Measurements from ENCODE around the gene AIM2. TPM values are rescaled to one million over a fixed set of nuclear protein-coding genes. Genes with fewer than 3 reads are reported as not detected.
"Not testable (repeated sequence)": the region's sequence is repeated elsewhere in the genome, so short reads cannot be mapped to it uniquely, and the experiment has no call there.

Gene AIM2
- polyA plus RNA-seq, 1 of the 3 experiments (the other 2 are of a cell fraction): 1.1 TPM

DNA sequence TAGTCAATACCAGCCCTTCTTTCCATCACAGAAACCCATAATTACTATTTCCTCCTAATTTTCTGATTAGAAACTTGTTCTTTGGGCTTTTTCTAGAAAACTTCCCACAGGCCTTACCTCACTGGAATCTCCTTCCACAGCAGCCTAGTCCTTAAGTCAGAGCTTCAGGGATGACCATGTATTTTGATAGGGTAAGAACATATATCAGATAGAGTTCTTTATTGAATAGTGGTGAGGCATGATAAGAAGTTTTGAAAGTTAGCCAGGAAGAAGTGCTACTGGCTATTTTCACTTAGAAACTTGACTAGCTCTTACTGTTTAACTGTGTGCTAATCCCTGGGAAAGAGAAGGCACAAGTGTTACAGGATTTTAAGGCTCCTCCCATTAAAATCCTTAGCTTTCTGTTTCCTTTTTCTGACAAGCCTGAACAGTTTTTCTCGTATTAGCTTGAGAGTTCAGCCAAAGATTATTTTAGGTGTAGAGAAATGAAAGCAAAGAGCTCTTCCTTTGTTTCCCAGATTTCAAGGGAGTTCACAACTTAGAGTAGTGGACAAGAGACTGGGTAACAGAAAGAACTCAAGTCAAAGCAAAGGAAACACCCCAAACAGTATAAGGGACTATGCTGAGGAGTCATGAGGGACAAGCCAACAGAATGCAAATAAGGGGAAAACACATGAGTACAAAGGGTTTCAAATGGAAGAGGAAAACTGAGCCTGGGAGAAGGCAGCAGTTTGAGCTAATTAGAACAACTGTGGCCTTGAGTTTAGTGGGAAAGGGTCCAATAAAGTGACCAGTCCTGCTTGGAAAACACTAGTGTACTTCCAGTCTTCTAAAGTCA lies 37.2 kb upstream of the AIM2 start:
- H3K9me3 ChIP-seq: no peaks in the 10 kb centered on the region
- H3K36me3 ChIP-seq (replicated peaks in 1 of 2; ENCODE audit: control insufficient read depth in 1 of 2, insufficient read depth in 2 of 2, low read length in 1 of 2): no peaks in the 10 kb centered on the region
- WGBS (ENCODE audit: low lambda C conversion rate): 0% methylated on average over 1 of the region's 1 CpG

DNA sequence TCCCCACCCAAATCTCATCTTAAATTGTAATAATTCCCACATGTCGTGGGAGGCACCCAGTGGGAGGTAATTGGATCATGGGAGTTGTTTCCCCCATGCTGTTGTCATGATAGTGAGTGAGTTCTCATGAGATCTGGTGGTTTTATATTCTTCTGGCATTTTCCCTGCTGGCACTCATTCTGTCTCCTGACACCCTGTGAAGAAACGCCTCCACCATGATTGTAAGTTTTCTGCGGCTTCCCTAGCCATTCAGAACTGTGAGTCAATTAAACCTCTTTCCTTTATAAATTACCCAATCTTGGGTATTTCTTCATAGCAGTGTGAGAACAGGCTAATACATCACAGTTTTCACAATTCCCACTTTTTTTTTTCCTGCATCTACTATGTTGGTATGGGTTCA lies 26.5 kb upstream of the AIM2 start:
- POLR2A ChIA-PET; H3K79me2 ChIP-seq (ENCODE audit: insufficient read depth); H3K9me3 ChIP-seq; CTCF ChIA-PET; H3K27ac ChIP-seq (ENCODE audit: low read depth in 2 of 2, low read length in 1 of 2); H3K36me3 ChIP-seq (replicated peaks in 1 of 2; ENCODE audit: control insufficient read depth in 1 of 2, insufficient read depth in 2 of 2, low read length in 1 of 2); H3K4me2 ChIP-seq; H3K9ac ChIP-seq; H3K4me3 ChIP-seq (ENCODE audit: low read depth in 2 of 2, low read length in 1 of 2); H3K9me2 ChIP-seq; H4K20me1 ChIP-seq (ENCODE audit: insufficient read depth); DNase-seq; H3K4me1 ChIP-seq (ENCODE audit: control insufficient read depth in 1 of 2, insufficient read depth in 2 of 2, low read depth in 1 of 2, low read length in 1 of 2); H2AFZ ChIP-seq (ENCODE audit: low read depth); H3F3A ChIP-seq (replicated peaks; ENCODE audit: insufficient read depth): not testable (repeated sequence)
- peaks cover 31% of the 10 kb centered on the region; the same call in 1 of the 2 replicates for H3K27me3 ChIP-seq (ENCODE audit: insufficient read depth)
- WGBS (ENCODE audit: low lambda C conversion rate): 10% methylated on average over 3 of the region's 3 CpGs

More for the DNA sequence above, 37.2 kb upstream of the AIM2 start:
- Histone ChIP-seq H3K9ac (no peak overlapping the region), H3K79me2 (ENCODE audit: insufficient read depth) (no peaks in the 10 kb centered on the region), H3K4me3 (ENCODE audit: low read depth in 2 of 2, low read length in 1 of 2) (no peak overlapping the region), H3K9me2 (no peaks in the 10 kb centered on the region), H3K4me2 (no peak overlapping the region), H4K20me1 (ENCODE audit: insufficient read depth) (no peaks in the 10 kb centered on the region), H2AFZ (ENCODE audit: low read depth) (no peak overlapping the region), H3K27me3 (ENCODE audit: insufficient read depth) (peaks cover 8% of the 10 kb centered on the region; the same call in 1 of the 2 replicates), H3K4me1 (ENCODE audit: control insufficient read depth in 1 of 2, insufficient read depth in 2 of 2, low read depth in 1 of 2, low read length in 1 of 2) (no peaks in the 10 kb centered on the region), H3F3A (replicated peaks; ENCODE audit: insufficient read depth) (no peaks in the 10 kb centered on the region), H3K27ac (ENCODE audit: low read depth in 2 of 2, low read length in 1 of 2) (no peak overlapping the region)
- no peak for TF ChIP-seq NRF1 (IDR thresholded peaks at IDR 0.05; ENCODE audit: low read depth, low read length)
- TF ChIP-seq JUND (IDR thresholded peaks at IDR 0.05): no peak
- no peak for TF ChIP-seq POLR2AphosphoS5 (IDR thresholded peaks at IDR 0.05; ENCODE audit: low read depth, low read length)
- TF ChIP-seq SIN3A (IDR thresholded peaks at IDR 0.05; ENCODE audit: borderline replicate concordance, low read depth, low read length): no peak
- TF ChIP-seq, protein P1, sequence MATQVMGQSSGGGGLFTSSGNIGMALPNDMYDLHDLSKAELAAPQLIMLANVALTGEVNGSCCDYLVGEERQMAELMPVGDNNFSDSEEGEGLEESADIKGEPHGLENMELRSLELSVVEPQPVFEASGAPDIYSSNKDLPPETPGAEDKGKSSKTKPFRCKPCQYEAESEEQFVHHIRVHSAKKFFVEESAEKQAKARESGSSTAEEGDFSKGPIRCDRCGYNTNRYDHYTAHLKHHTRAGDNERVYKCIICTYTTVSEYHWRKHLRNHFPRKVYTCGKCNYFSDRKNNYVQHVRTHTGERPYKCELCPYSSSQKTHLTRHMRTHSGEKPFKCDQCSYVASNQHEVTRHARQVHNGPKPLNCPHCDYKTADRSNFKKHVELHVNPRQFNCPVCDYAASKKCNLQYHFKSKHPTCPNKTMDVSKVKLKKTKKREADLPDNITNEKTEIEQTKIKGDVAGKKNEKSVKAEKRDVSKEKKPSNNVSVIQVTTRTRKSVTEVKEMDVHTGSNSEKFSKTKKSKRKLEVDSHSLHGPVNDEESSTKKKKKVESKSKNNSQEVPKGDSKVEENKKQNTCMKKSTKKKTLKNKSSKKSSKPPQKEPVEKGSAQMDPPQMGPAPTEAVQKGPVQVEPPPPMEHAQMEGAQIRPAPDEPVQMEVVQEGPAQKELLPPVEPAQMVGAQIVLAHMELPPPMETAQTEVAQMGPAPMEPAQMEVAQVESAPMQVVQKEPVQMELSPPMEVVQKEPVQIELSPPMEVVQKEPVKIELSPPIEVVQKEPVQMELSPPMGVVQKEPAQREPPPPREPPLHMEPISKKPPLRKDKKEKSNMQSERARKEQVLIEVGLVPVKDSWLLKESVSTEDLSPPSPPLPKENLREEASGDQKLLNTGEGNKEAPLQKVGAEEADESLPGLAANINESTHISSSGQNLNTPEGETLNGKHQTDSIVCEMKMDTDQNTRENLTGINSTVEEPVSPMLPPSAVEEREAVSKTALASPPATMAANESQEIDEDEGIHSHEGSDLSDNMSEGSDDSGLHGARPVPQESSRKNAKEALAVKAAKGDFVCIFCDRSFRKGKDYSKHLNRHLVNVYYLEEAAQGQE (IDR thresholded peaks at IDR 0.05; ENCODE audit: low read depth, low read length): no peak
- no peak for TF ChIP-seq ELF1 (IDR thresholded peaks at IDR 0.05)
- TF ChIP-seq, protein P2, sequence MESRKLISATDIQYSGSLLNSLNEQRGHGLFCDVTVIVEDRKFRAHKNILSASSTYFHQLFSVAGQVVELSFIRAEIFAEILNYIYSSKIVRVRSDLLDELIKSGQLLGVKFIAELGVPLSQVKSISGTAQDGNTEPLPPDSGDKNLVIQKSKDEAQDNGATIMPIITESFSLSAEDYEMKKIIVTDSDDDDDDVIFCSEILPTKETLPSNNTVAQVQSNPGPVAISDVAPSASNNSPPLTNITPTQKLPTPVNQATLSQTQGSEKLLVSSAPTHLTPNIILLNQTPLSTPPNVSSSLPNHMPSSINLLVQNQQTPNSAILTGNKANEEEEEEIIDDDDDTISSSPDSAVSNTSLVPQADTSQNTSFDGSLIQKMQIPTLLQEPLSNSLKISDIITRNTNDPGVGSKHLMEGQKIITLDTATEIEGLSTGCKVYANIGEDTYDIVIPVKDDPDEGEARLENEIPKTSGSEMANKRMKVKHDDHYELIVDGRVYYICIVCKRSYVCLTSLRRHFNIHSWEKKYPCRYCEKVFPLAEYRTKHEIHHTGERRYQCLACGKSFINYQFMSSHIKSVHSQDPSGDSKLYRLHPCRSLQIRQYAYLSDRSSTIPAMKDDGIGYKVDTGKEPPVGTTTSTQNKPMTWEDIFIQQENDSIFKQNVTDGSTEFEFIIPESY (IDR thresholded peaks at IDR 0.05; ENCODE audit: borderline replicate concordance, low read depth): no peak
- ChIA-PET POLR2A (no interaction called here), CTCF (interaction anchor here (0.8 to 1.4 kb wide), 3 partner anchors 9 to 98 kb away, joined by 3 to 5 read pairs (median 3); no protein-coding TSS in a partner anchor)
- DNase-seq: no peak

All from SK-N-SH (cell line).